Measurements from ENCODE around the gene MRGPRD. TPM values are rescaled to one million over a fixed set of nuclear protein-coding genes. Genes with fewer than 3 reads are reported as not detected.

Gene MRGPRD
- total and polyA plus RNA-seq, 10 of the 15 experiments (the other 5 are each of a cell fraction or from before 2014, with no cell fraction given) = not detected

- no peak for TF ChIP-seq NFYB (IDR thresholded peaks at IDR 0.05; ENCODE audit: insufficient read depth, low read depth, low read length)
These were observed 4.2 kb downstream of the MRGPRD start (continued) for GRCh38 chr11:68976563-68976962.

DNA sequence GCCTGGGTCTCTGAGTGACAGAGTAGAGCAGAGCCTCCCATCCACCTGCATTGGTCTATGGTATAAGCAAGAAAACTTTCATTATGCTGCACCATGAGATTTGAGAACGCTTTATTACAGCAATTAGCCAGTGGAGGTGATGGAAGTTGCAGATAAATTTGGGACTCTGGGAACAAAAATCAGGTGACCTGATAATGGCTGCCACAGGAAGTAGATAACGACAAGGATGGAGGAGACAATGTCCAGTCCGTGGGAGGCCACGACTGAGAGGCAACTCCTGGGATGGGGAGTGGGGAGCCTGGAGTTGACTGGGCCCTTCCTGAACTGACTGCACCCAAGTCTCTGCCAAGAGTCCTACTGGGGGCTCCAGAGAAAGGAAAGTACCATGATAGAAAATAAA lies 4.7 kb downstream of the MRGPRD start:
- no peak overlapping the region for H2AFZ ChIP-seq (ENCODE audit: control insufficient read depth, low read depth, low read length)
- no peak for DNase-seq (ENCODE audit: low read depth, low spot score)
- intact Hi-C loops (cut with micrococcal nuclease; ENCODE audit: unreplicated experiment) (no loop called here), in situ Hi-C loops (cut with MboI) (no loop called here)
- no peak overlapping the region for H3K4me3 ChIP-seq
- FAIRE-seq = no peak
- no peaks in the 10 kb centered on the region for H3K79me2 ChIP-seq (ENCODE audit: control insufficient read depth, insufficient read depth, low read length)
- H3K27ac ChIP-seq (ENCODE audit: control insufficient read depth, insufficient read depth) = no peak overlapping the region
- no peak overlapping the region for H3K4me2 ChIP-seq (ENCODE audit: control insufficient read depth, insufficient read depth)
- RAD21 ChIA-PET (ENCODE audit: unreplicated experiment) = no interaction called here
- POLR2A ChIA-PET = no interaction called here
- no peaks in the 10 kb centered on the region for H4K20me1 ChIP-seq (ENCODE audit: control insufficient read depth, insufficient read depth)
- no peaks in the 10 kb centered on the region for H3K9me3 ChIP-seq (replicated peaks; ENCODE audit: control insufficient read depth, insufficient read depth, low read length)
- ATAC-seq = no peak
- H3K36me3 ChIP-seq (ENCODE audit: control insufficient read depth in 2 of 2, insufficient read depth in 2 of 2, low read length in 1 of 2) = no peaks in the 10 kb centered on the region
- WGBS (ENCODE audit: insufficient coverage, insufficient replicate concordance, low lambda C conversion rate, missing lambda C conversion rate) = 41% methylated on average over 4 of the region's 4 CpGs
- H3K27me3 ChIP-seq (replicated peaks in 1 of 2; ENCODE audit: control insufficient read depth in 2 of 2, insufficient read depth in 2 of 2, low read length in 1 of 2) = no peaks in the 10 kb centered on the region; a peak in 2 of 4 replicates
- H3K4me1 ChIP-seq (ENCODE audit: control insufficient read depth, insufficient read depth, low read length) = no peaks in the 10 kb centered on the region
- no TSS peak for BruUV-seq (replicated peaks)
- CTCF ChIA-PET = no interaction called here
- SMC1A ChIA-PET (ENCODE audit: uncharacterized antibody, unreplicated experiment) = no interaction called here
- H3K9ac ChIP-seq (ENCODE audit: control insufficient read depth, insufficient read depth, low read length) = no peak overlapping the region
- TF ChIP-seq NBN (IDR thresholded peaks at IDR 0.05) (no peak), CREB1 (IDR thresholded peaks at IDR 0.05; ENCODE audit: low read depth) (no peak), BCL11A (IDR thresholded peaks at IDR 0.05; ENCODE audit: low read depth, low read length) (no peak), HSF1 (IDR thresholded peaks at IDR 0.05; ENCODE audit: low read depth, low read length) (no peak), NFXL1 (IDR thresholded peaks at IDR 0.05; ENCODE audit: borderline replicate concordance) (no peak), ZBTB4 (CRISPR knock-in tag; IDR thresholded peaks at IDR 0.05) (no peak), POU2F2 (IDR thresholded peaks at IDR 0.05; ENCODE audit: borderline replicate concordance, low read depth, low read length) (no peak), NKRF (conservative IDR thresholded peaks at IDR 0.05) (no peak), FOXM1 (IDR thresholded peaks at IDR 0.05; ENCODE audit: low read depth, low read length) (no peak), TARDBP (IDR thresholded peaks at IDR 0.05; ENCODE audit: borderline replicate concordance) (no peak), POLR2AphosphoS2 (IDR thresholded peaks at IDR 0.05; ENCODE audit: low read depth, low read length) (no peak)
- TF ChIP-seq, protein P1, sequence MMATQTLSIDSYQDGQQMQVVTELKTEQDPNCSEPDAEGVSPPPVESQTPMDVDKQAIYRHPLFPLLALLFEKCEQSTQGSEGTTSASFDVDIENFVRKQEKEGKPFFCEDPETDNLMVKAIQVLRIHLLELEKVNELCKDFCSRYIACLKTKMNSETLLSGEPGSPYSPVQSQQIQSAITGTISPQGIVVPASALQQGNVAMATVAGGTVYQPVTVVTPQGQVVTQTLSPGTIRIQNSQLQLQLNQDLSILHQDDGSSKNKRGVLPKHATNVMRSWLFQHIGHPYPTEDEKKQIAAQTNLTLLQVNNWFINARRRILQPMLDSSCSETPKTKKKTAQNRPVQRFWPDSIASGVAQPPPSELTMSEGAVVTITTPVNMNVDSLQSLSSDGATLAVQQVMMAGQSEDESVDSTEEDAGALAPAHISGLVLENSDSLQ (IDR thresholded peaks at IDR 0.05) = no peak
- TF ChIP-seq, protein P2, sequence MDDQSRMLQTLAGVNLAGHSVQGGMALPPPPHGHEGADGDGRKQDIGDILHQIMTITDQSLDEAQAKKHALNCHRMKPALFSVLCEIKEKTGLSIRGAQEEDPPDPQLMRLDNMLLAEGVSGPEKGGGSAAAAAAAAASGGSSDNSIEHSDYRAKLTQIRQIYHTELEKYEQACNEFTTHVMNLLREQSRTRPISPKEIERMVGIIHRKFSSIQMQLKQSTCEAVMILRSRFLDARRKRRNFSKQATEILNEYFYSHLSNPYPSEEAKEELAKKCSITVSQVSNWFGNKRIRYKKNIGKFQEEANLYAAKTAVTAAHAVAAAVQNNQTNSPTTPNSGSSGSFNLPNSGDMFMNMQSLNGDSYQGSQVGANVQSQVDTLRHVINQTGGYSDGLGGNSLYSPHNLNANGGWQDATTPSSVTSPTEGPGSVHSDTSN (IDR thresholded peaks at IDR 0.05; ENCODE audit: insufficient replicate concordance, low read depth, low read length) = no peak

All from GM12878 (cell line).